Stimulated activated CD8-positive, alpha-beta memory T cell treated with anti-CD3 and anti-CD28 coated beads, Interleukin-2, amount 100 ng/mL, for 1 hour (primary cell): Measurements from ENCODE around the gene AKAP13.
"Not testable (repeated sequence)": the region's sequence is repeated elsewhere in the genome, so short reads cannot be mapped to it uniquely, and the experiment has no call there.

Experiments
- DNase-seq, 2 donors: peaks; one replicate each; pipeline ENCODE4 v3.0.0-alpha.2; 2020; ENCODE audit warnings: low read depth in 2 of 2

The AKAP13 gene

GRCh38 chr15:85571780-85572179 lies 191.4 kb downstream of the AKAP13 start:
- no peak for DNase-seq

GRCh38 chr15:85576392-85576791 lies 196.0 kb downstream of the AKAP13 start:
- DNase-seq, result no peak

- no peak for DNase-seq
Measured at GRCh38 chr15:85578941-85579701, 198.7 kb downstream of the AKAP13 start.

GRCh38 chr15:85579957-85580694 lies 199.7 kb downstream of the AKAP13 start:
- no peak for DNase-seq

- DNase-seq, result no peak
Measured at GRCh38 chr15:85580879-85581278, 200.5 kb downstream of the AKAP13 start.

- no peak for DNase-seq
Measured at GRCh38 chr15:85581495-85581894, 201.1 kb downstream of the AKAP13 start.

- DNase-seq, result peak; percentile 36 to 51
Measured at GRCh38 chr15:85582131-85583079, 202.0 kb downstream of the AKAP13 start.

- DNase-seq, result no peak
Measured at GRCh38 chr15:85583442-85583841, 203.0 kb downstream of the AKAP13 start.

GRCh38 chr15:85583923-85584390 lies 203.6 kb downstream of the AKAP13 start:
- DNase-seq, result no peak

- DNase-seq, result no peak
Measured at GRCh38 chr15:85584872-85585271, 204.5 kb downstream of the AKAP13 start.

GRCh38 chr15:85586196-85586595 lies 205.8 kb downstream of the AKAP13 start:
- DNase-seq, result not testable (repeated sequence)

GRCh38 chr15:85587707-85588411 lies 207.5 kb downstream of the AKAP13 start:
- no peak for DNase-seq

- no peak for DNase-seq
Measured at GRCh38 chr15:85588677-85589076, 208.3 kb downstream of the AKAP13 start.

- DNase-seq, result no peak
Measured at GRCh38 chr15:85589851-85590250, 209.4 kb downstream of the AKAP13 start.

GRCh38 chr15:85591622-85592021 lies 211.2 kb downstream of the AKAP13 start:
- DNase-seq, result no peak

GRCh38 chr15:85592148-85592547 lies 211.7 kb downstream of the AKAP13 start:
- no peak for DNase-seq

- no peak for DNase-seq
Measured at GRCh38 chr15:85593809-85594445, 213.5 kb downstream of the AKAP13 start.

- DNase-seq, result no peak
Measured at GRCh38 chr15:85595804-85596536, 215.6 kb downstream of the AKAP13 start.

GRCh38 chr15:85597155-85597815 lies 216.9 kb downstream of the AKAP13 start:
- DNase-seq, result no peak

GRCh38 chr15:85598219-85598618 lies 217.8 kb downstream of the AKAP13 start:
- no peak for DNase-seq
